ENCODE measurements around the gene UBE2N.

GRCh38 chr12:93408813-93409212, 32.9 kb downstream of the UBE2N start:
- no peak for TF ChIP-seq CTCF (tag by site-specific recombination; IDR thresholded peaks at IDR 0.05)
- no peak for TF ChIP-seq ATF2 (tag by site-specific recombination; IDR thresholded peaks at IDR 0.05; ENCODE audit: low read depth)
- no peak for TF ChIP-seq ZBTB6 (tag by site-specific recombination; IDR thresholded peaks at IDR 0.05)

Data from HEK293 (cell line).